ENCODE measurements around the gene QRICH2. TPM values are rescaled to one million over a fixed set of nuclear protein-coding genes. Genes with fewer than 3 reads are reported as not detected.

Gene QRICH2
- total and polyA plus RNA-seq, 9 of the 15 experiments (the other 6 are each of a cell fraction or from before 2014, with no cell fraction given): 0.03 to 1.6 (median 0.81) TPM

DNA sequence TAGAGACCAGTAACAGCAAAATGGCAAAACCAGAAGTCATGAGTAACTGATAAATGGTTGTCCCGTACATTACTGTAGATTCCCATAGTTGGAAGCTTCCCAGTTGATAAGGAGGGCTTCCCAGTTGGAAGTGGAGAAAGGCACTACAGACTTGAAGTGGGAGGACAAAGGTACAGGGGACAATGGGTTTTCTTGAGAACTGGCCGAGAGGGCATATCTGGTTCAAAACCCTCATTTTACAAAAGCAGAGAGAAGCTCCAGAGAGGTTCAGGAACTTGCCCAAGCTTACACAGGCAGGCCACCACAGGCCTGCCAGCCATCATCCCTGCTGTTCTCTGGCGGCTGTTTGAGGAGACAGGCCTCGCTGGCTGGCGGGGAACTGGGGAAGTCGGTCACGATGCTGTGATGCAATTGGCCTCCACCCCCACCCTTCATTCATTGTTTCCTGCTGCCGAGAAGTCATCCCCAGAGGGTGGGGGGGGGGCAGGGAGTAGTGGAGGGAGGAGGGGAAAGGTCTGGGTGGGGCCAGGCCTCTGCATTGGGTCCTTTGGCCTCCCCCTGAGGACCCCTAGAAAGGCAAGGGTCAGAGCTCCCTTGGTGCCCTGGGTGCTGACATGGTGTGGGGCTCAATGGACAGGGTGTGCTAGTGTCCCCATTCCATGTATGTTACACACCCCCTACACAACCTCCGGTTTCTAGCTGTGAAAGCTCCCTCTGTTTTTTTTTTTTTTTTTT lies 39.9 kb downstream of the QRICH2 start (continued):
- TF ChIP-seq, protein P1, sequence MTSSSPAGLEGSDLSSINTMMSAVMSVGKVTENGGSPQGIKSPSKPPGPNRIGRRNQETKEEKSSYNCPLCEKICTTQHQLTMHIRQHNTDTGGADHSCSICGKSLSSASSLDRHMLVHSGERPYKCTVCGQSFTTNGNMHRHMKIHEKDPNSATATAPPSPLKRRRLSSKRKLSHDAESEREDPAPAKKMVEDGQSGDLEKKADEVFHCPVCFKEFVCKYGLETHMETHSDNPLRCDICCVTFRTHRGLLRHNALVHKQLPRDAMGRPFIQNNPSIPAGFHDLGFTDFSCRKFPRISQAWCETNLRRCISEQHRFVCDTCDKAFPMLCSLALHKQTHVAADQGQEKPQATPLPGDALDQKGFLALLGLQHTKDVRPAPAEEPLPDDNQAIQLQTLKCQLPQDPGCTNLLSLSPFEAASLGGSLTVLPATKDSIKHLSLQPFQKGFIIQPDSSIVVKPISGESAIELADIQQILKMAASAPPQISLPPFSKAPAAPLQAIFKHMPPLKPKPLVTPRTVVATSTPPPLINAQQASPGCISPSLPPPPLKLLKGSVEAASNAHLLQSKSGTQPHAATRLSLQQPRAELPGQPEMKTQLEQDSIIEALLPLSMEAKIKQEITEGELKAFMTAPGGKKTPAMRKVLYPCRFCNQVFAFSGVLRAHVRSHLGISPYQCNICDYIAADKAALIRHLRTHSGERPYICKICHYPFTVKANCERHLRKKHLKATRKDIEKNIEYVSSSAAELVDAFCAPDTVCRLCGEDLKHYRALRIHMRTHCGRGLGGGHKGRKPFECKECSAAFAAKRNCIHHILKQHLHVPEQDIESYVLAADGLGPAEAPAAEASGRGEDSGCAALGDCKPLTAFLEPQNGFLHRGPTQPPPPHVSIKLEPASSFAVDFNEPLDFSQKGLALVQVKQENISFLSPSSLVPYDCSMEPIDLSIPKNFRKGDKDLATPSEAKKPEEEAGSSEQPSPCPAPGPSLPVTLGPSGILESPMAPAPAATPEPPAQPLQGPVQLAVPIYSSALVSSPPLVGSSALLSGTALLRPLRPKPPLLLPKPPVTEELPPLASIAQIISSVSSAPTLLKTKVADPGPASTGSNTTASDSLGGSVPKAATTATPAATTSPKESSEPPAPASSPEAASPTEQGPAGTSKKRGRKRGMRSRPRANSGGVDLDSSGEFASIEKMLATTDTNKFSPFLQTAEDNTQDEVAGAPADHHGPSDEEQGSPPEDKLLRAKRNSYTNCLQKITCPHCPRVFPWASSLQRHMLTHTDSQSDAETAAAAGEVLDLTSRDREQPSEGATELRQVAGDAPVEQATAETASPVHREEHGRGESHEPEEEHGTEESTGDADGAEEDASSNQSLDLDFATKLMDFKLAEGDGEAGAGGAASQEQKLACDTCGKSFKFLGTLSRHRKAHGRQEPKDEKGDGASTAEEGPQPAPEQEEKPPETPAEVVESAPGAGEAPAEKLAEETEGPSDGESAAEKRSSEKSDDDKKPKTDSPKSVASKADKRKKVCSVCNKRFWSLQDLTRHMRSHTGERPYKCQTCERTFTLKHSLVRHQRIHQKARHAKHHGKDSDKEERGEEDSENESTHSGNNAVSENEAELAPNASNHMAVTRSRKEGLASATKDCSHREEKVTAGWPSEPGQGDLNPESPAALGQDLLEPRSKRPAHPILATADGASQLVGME (CRISPR knock-in tag; IDR thresholded peaks at IDR 0.05): no peak
- TF ChIP-seq BRCA1 (IDR thresholded peaks at IDR 0.05): no peak
- no peak for TF ChIP-seq BRCA1 (CRISPR knock-in tag; IDR thresholded peaks at IDR 0.05)
- peak; percentile 40 to 60; a peak in 2 of 4 replicates for TF ChIP-seq MAZ (CRISPR knock-in tag; conservative IDR thresholded peaks at IDR 0.05 in 1 of 2, IDR thresholded peaks at IDR 0.05 in 1 of 2)
- TF ChIP-seq, protein P2, sequence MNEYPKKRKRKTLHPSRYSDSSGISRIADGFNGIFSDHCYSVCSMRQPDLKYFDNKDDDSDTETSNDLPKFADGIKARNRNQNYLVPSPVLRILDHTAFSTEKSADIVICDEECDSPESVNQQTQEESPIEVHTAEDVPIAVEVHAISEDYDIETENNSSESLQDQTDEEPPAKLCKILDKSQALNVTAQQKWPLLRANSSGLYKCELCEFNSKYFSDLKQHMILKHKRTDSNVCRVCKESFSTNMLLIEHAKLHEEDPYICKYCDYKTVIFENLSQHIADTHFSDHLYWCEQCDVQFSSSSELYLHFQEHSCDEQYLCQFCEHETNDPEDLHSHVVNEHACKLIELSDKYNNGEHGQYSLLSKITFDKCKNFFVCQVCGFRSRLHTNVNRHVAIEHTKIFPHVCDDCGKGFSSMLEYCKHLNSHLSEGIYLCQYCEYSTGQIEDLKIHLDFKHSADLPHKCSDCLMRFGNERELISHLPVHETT (CRISPR knock-in tag; conservative IDR thresholded peaks at IDR 0.05 in 1 of 2, IDR thresholded peaks at IDR 0.05 in 1 of 2): no peak
- no peak for TF ChIP-seq ZNF77 (CRISPR knock-in tag; IDR thresholded peaks at IDR 0.05)
- no peak; the same call in 1 of the 2 replicates for TF ChIP-seq LCOR (CRISPR knock-in tag; IDR thresholded peaks at IDR 0.05)
- no peak for TF ChIP-seq ZBTB17 (CRISPR knock-in tag; IDR thresholded peaks at IDR 0.05)
- no peak for TF ChIP-seq MCM5 (IDR thresholded peaks at IDR 0.05; ENCODE audit: low read depth)
- no peak for TF ChIP-seq ZNF354B (CRISPR knock-in tag; IDR thresholded peaks at IDR 0.05)
- TF ChIP-seq PHF20 (IDR thresholded peaks at IDR 0.05; ENCODE audit: partially characterized antibody): peak; percentile 10
- TF ChIP-seq, protein P3, sequence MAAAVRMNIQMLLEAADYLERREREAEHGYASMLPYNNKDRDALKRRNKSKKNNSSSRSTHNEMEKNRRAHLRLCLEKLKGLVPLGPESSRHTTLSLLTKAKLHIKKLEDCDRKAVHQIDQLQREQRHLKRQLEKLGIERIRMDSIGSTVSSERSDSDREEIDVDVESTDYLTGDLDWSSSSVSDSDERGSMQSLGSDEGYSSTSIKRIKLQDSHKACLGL (CRISPR knock-in tag; IDR thresholded peaks at IDR 0.05; ENCODE audit: borderline replicate concordance, poor library complexity, severe bottlenecking): no peak
- no peak for TF ChIP-seq TFAM (CRISPR knock-in tag; conservative IDR thresholded peaks at IDR 0.05)
- TF ChIP-seq, protein P4, sequence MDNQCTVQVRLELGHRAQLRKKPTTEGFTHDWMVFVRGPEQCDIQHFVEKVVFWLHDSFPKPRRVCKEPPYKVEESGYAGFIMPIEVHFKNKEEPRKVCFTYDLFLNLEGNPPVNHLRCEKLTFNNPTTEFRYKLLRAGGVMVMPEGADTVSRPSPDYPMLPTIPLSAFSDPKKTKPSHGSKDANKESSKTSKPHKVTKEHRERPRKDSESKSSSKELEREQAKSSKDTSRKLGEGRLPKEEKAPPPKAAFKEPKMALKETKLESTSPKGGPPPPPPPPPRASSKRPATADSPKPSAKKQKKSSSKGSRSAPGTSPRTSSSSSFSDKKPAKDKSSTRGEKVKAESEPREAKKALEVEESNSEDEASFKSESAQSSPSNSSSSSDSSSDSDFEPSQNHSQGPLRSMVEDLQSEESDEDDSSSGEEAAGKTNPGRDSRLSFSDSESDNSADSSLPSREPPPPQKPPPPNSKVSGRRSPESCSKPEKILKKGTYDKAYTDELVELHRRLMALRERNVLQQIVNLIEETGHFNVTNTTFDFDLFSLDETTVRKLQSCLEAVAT (IDR thresholded peaks at IDR 0.05): no peak; a peak in 2 of 4 replicates
- TF ChIP-seq ZBTB7A (IDR thresholded peaks at IDR 0.05; ENCODE audit: borderline replicate concordance, control insufficient read depth, low read depth, low read length): peak; percentile 85; the same call in 1 of the 2 replicates
- TF ChIP-seq ZBED1 (IDR thresholded peaks at IDR 0.05): no peak
- peak; percentile 94 for TF ChIP-seq MYC (IDR thresholded peaks at IDR 0.05; ENCODE audit: low read depth, low read length)
- TF ChIP-seq MYC (CRISPR knock-in tag; IDR thresholded peaks at IDR 0.05; ENCODE audit: borderline replicate concordance, low read depth): peak; percentile 44; the same call in 1 of the 2 replicates
- no peak for TF ChIP-seq BMI1 (IDR thresholded peaks at IDR 0.05; ENCODE audit: low read length)
- TF ChIP-seq MAFG (tag; conservative IDR thresholded peaks at IDR 0.05): no peak

Data from K562 (cell line).